GM12872 (cell line): Measurements from ENCODE around the gene ARHGAP23.

Experiments used
- TF ChIP-seq, protein P1 (sequence below): IDR thresholded peaks from 3 replicates; pipeline ENCODE4 v1.5.1; 2011; ENCODE audit warnings: low read depth, mild to moderate bottlenecking, low read length, moderate library complexity; ENCODE audit not compliant: insufficient read depth

Gene ARHGAP23

GRCh38 chr17:38436386-38436785 lies 8.1 kb downstream of the ARHGAP23 start:
- TF ChIP-seq, protein P1, sequence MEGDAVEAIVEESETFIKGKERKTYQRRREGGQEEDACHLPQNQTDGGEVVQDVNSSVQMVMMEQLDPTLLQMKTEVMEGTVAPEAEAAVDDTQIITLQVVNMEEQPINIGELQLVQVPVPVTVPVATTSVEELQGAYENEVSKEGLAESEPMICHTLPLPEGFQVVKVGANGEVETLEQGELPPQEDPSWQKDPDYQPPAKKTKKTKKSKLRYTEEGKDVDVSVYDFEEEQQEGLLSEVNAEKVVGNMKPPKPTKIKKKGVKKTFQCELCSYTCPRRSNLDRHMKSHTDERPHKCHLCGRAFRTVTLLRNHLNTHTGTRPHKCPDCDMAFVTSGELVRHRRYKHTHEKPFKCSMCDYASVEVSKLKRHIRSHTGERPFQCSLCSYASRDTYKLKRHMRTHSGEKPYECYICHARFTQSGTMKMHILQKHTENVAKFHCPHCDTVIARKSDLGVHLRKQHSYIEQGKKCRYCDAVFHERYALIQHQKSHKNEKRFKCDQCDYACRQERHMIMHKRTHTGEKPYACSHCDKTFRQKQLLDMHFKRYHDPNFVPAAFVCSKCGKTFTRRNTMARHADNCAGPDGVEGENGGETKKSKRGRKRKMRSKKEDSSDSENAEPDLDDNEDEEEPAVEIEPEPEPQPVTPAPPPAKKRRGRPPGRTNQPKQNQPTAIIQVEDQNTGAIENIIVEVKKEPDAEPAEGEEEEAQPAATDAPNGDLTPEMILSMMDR, result no peak

DNA sequence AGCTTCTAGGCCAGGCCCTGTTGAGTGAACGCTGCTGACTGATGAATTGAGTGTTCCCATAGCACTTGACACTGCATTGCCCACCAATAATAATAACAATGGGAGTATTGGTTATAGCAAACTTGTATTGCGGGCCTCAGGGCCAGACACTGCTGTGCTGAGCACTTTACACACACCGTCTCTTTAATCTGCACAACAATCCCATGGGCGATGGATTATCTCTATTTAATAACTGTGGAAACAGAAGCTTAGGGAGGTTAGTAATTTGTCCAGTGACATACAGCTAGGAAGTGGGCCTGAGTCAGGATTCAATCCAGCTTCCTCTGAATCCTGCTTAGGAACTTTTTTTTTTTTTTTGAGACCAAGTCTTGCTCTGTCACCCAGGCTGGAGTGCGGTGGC lies 11.2 kb downstream of the ARHGAP23 start:
- TF ChIP-seq, protein P1, result no peak

- TF ChIP-seq, protein P1, result no peak
Measured at GRCh38 chr17:38440614-38441397, 12.5 kb downstream of the ARHGAP23 start.

DNA sequence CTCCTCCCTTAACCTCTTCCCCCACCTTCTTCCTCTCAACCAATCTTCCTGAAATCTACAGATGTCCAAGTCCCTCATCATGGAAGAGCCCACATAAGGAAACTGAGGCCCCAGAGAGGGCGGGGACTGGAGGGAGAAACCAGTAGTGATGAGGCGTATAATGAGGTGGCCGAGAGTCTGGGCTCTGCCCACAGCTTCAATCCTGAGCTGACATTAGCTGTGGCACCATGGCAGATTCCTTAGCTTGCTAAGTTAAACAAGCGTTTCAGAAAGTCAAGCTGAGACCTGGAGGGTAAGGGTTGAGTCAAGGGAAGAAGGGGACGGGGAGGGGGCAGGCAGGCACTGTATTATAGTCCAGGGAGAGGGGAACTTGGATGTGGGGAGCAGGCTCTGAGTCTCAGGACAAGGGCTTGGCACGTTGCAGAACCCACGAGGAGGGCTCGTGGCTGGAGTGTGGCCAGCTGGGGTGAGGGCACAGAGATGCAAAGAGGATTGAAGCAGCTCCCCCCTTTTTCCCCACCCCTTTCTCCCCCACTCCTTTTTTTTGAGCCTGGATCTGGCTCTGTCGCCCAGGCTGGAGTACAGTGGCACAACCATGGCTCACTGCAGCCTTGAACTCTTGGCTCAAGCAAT lies 13.3 kb downstream of the ARHGAP23 start:
- TF ChIP-seq, protein P1, result no peak

GRCh38 chr17:38442548-38442947 lies 14.3 kb downstream of the ARHGAP23 start:
- TF ChIP-seq, protein P1, result no peak

- TF ChIP-seq, protein P1, result no peak
Measured at GRCh38 chr17:38443356-38444031, 15.2 kb downstream of the ARHGAP23 start.

DNA sequence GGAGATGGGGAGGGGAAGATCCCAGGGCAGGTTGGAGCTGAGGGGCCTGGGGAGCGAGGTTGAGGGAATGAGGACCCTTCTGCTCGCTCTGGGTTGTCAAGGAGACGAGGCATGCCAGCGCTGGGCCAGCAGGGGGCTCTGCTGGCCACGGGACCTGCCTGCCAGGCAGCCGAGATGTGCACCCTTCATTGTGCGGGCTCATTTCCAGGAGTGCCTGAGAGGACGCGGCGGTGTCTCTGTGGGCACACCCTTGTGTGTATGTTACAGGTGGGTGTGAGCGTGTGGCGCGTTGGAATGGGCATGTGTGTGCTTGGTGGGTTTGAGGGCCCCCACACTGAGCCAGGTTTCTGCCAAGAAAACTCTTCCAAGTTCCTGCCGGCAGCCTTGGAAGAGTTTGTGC lies 15.9 kb downstream of the ARHGAP23 start:
- TF ChIP-seq, protein P1, result peak; percentile 97
